Effector memory CD4-positive, alpha-beta T cell (primary cell): ENCODE data around the gene MIA3.
"Not testable (repeated sequence)": the region's sequence is repeated elsewhere in the genome, so short reads cannot be mapped to it uniquely, and the experiment has no call there.

Experiments
- DNase-seq, 3 donors: peaks; one replicate each; pipeline ENCODE4 v3.0.0-alpha.2; 2020
- H3K27ac ChIP-seq: 2 replicates; pipeline ENCODE4 v1.7.0; 2013; ENCODE audit warnings: mild to moderate bottlenecking, low read length, moderate library complexity; ENCODE audit not compliant: insufficient read depth, poor library complexity, severe bottlenecking
- H3K27me3 ChIP-seq: replicated peaks from 2 replicates; pipeline ENCODE4 v1.7.0; 2013; ENCODE audit warnings: mild to moderate bottlenecking, low read length; ENCODE audit not compliant: insufficient read depth, control insufficient read depth, poor library complexity, severe bottlenecking
- H3K36me3 ChIP-seq: 2 replicates; pipeline ENCODE4 v1.7.0; 2013; ENCODE audit warnings: mild to moderate bottlenecking, low read length, moderate library complexity; ENCODE audit not compliant: control insufficient read depth, insufficient read depth
- H3K4me1 ChIP-seq: 2 replicates; pipeline ENCODE4 v1.7.0; 2013; ENCODE audit warnings: low read length, mild to moderate bottlenecking; ENCODE audit not compliant: control insufficient read depth, insufficient read depth, poor library complexity, severe bottlenecking
- H3K4me3 ChIP-seq: 2 replicates; pipeline ENCODE4 v1.7.0; 2013; ENCODE audit warnings: low read length, low read depth, mild to moderate bottlenecking; ENCODE audit not compliant: insufficient read depth, poor library complexity, severe bottlenecking
- H3K9me3 ChIP-seq: 2 replicates; pipeline ENCODE4 v1.7.0; 2013; ENCODE audit warnings: mild to moderate bottlenecking, low read length, moderate library complexity; ENCODE audit not compliant: control insufficient read depth

Gene MIA3

GRCh38 chr1:222656391-222657155 is 38.7 kb downstream of the MIA3 start:
- Histone ChIP-seq H3K36me3 (peaks cover 77% of the 10 kb centered on the region), H3K4me3 (no peak overlapping the region), H3K27me3 (no peaks in the 10 kb centered on the region), H3K4me1 (peaks cover 13% of the 10 kb centered on the region), H3K27ac (peak overlapping the region; percentile 52), H3K9me3 (no peaks in the 10 kb centered on the region)
- no peak for DNase-seq

GRCh38 chr1:222657899-222658298 is 40.0 kb downstream of the MIA3 start:
- Histone ChIP-seq H3K4me1 (peaks cover 13% of the 10 kb centered on the region), H3K4me3 (no peak overlapping the region), H3K27ac (peak overlapping the region; percentile 30), H3K36me3 (peaks cover 77% of the 10 kb centered on the region), H3K9me3 (no peaks in the 10 kb centered on the region), H3K27me3 (no peaks in the 10 kb centered on the region)
- no peak for DNase-seq

DNA sequence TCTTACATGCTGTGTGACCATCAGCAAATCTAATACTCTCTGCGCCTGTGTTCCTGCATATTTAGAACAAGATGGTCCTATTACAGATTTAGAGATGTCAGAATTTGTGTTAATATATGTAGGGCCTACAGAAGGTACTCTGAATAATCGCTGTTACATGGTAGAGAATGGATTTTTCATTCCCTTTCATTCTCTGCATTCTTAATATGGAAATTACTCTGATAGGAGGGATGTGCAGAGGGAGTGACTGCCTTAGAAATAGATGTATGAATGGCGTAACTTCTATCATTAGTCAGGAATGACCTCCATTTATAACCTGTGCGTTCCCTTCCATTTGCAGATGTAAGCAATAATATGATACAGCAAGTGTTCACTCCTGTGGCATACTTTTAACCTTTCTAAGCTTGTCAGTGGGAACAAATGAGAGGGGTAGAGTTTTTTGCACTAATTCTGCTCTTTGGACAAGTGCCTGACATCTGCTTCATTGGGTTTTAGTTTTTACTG is 45.6 kb downstream of the MIA3 start:
- Histone ChIP-seq H3K27ac (no peak overlapping the region), H3K9me3 (no peaks in the 10 kb centered on the region), H3K36me3 (peaks cover 88% of the 10 kb centered on the region), H3K4me1 (no peaks in the 10 kb centered on the region), H3K4me3 (no peak overlapping the region), H3K27me3 (no peaks in the 10 kb centered on the region)
- no peak for DNase-seq

- no peak for DNase-seq
- no peak overlapping the region for H3K27ac ChIP-seq
- H3K36me3 ChIP-seq = peaks cover 71% of the 10 kb centered on the region
- no peaks in the 10 kb centered on the region for H3K9me3 ChIP-seq
- no peaks in the 10 kb centered on the region for H3K27me3 ChIP-seq
- H3K4me3 ChIP-seq = no peak overlapping the region
- H3K4me1 ChIP-seq = no peaks in the 10 kb centered on the region
These were observed 48.1 kb downstream of the MIA3 start for GRCh38 chr1:222665964-222666363.

DNA sequence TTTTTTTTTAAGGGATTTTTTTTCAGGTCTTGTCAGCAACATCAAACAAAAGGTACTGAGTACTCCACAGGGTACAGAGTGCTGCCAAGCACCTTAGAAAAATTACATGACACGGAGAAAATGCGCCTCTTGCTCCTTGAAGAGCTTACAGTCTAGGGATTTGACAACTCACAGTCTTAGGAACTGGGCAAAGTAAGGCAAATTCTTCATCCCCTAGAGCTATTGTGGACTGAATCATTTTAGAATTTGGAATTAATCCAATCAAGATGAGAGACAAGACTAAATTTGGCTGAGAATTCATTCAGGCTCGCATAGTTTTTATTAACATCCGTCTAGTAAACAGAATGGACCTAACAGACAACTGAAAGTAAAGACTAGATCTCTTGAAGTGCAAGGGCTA is 50.3 kb downstream of the MIA3 start:
- H3K27ac ChIP-seq = not testable (repeated sequence)

DNA sequence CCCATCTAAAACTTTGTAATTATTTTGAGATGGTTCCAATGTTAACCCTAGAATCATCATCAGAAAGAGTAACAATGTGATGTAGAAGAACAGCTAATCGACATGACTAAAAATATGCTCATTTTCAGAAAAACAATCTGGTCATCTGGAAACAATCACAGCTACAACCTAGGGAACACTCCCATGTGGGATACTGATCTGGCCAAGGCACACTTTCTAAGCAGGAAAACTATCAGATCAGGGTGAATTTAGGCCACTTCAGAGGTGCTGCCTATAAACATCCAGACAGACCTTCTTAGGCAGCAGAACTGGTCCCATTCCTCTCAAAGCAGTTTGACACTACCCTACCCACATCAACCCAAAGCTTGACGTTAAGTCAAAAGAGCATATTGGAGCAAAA is 51.2 kb downstream of the MIA3 start:
- H3K27ac ChIP-seq, H3K9me3 ChIP-seq, H3K27me3 ChIP-seq, H3K4me1 ChIP-seq, DNase-seq, H3K4me3 ChIP-seq: not testable (repeated sequence)
- peaks cover 55% of the 10 kb centered on the region for H3K36me3 ChIP-seq

More for the DNA sequence above, 50.3 kb downstream of the MIA3 start:
- not testable (repeated sequence) for DNase-seq, H3K27me3 ChIP-seq, H3K4me1 ChIP-seq, H3K4me3 ChIP-seq, H3K9me3 ChIP-seq
- H3K36me3 ChIP-seq = peaks cover 64% of the 10 kb centered on the region

- Histone ChIP-seq H3K4me1 (no peaks in the 10 kb centered on the region), H3K27ac (no peak overlapping the region), H3K9me3 (no peaks in the 10 kb centered on the region), H3K36me3 (peaks cover 47% of the 10 kb centered on the region), H3K27me3 (no peaks in the 10 kb centered on the region), H3K4me3 (no peak overlapping the region)
- no peak for DNase-seq
These were observed 52.2 kb downstream of the MIA3 start for GRCh38 chr1:222670110-222670509.

GRCh38 chr1:222680080-222680479 is 62.2 kb downstream of the MIA3 start:
- Histone ChIP-seq H3K27ac (no peak overlapping the region), H3K4me1 (no peaks in the 10 kb centered on the region), H3K36me3 (peaks cover 30% of the 10 kb centered on the region), H3K9me3 (no peaks in the 10 kb centered on the region), H3K4me3 (no peak overlapping the region), H3K27me3 (no peaks in the 10 kb centered on the region)
- no peak for DNase-seq

- H3K27me3 ChIP-seq = no peaks in the 10 kb centered on the region
- H3K4me3 ChIP-seq = no peak overlapping the region
- H3K36me3 ChIP-seq = peaks cover 32% of the 10 kb centered on the region
- DNase-seq = no peak
- no peaks in the 10 kb centered on the region for H3K4me1 ChIP-seq
- H3K9me3 ChIP-seq = no peaks in the 10 kb centered on the region
- H3K27ac ChIP-seq = no peak overlapping the region
These were observed 73.1 kb downstream of the MIA3 start for GRCh38 chr1:222691016-222691415.

DNA sequence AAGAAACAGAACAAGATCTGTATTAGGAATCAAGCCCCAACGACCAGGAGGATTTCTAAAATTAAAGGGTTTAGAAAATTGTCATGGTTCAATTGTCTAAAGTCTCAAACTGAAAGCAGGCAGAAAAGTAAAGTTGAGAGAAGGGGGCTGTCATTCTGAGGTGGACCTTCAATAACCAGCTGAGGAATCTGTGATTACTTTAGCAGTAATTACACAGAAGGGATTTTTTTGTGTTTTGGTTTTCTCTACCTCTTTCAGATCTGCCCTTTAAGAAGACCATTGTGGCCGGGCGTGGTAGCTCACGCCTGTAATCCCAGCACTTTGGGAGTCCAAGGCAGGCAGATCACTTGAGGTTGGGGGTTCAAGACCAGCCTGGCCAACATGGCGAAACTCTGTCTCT is 77.0 kb downstream of the MIA3 start:
- Histone ChIP-seq H3K36me3 (peaks cover 25% of the 10 kb centered on the region), H3K4me1 (no peaks in the 10 kb centered on the region), H3K27ac (no peak overlapping the region), H3K4me3 (no peak overlapping the region), H3K27me3 (no peaks in the 10 kb centered on the region), H3K9me3 (no peaks in the 10 kb centered on the region)
- no peak for DNase-seq
